Uterine smooth muscle cell (primary cell): Measurements from ENCODE around the gene SRSF6. TPM values are rescaled to one million over a fixed set of nuclear protein-coding genes. Genes with fewer than 3 reads are reported as not detected.

ENCODE experiments used
- total RNA-seq: library from RNA; depleted of rRNA; stranded (reverse); fragments of >200 nt; gene quantifications from 2 replicates; pipeline ENCODE4 v1.2.3, GENCODE V29; 2014

The SRSF6 gene
- total RNA-seq, result 41.0 and 55.3 TPM in 2 replicates

DNA sequence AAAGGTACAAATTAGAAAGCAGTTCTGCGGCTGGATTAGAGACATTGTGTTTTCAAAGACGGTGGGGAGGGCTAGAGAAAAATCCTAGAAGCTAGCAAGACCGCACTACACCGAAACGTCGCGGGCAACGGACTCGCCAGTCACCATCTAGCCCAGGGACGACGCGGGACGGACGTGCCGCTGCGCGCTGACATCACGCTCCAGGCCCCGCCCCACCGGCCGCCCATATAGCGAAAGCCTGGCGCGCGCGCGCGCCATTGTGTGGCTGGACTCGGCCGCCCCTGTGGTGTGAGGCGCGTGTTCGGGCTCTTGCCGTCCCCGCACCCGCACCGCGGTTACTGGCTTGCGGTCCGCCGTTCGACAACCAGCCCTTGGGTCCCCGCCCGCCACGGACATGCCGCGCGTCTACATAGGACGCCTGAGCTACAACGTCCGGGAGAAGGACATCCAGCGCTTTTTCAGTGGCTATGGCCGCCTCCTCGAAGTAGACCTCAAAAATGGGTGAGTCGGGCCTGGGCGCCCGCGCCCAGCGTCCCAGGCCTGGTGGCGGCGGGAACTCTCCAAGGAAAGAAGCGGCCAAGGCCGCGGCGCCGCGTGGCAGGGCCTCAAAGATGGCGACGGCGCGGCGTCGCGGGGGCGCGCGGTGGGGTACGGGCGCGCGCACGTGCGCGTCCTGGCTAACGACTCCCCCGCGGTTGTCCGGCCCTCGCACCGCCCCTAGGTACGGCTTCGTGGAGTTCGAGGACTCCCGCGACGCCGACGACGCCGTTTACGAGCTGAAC is at the start of gene SRSF6:
Gene SRSF6, plus strand, starts transcription at position 257 of the 782 bp plus-strand sequence. Its CDS starts 138 bp downstream, at position 395.

GRCh38 chr20:43507150-43508080 is 49.7 kb downstream of the SRSF6 start, which contains the start of gene L3MBTL1:
L3MBTL1 (plus strand) TSS chr20:43507697; CDS start chr20:43513504, 5,807 bp downstream.

Other genes starting within 250 kb of the SRSF6 start
- gene L3MBTL1, start 49.8 kb downstream of the SRSF6 start, total RNA-seq, result 8.0 and 13.7 TPM in 2 replicates
- gene SGK2, start 101.1 kb downstream of the SRSF6 start, total RNA-seq, result 0.44 and 1.1 TPM in 2 replicates
- gene IFT52, start 133.0 kb downstream of the SRSF6 start, total RNA-seq, result 36.5 and 36.7 TPM in 2 replicates
- gene MYBL2, start 209.2 kb downstream of the SRSF6 start, total RNA-seq, result 3.0 and 16.8 TPM in 2 replicates